ENCODE data around the gene MPP7.

DNA sequence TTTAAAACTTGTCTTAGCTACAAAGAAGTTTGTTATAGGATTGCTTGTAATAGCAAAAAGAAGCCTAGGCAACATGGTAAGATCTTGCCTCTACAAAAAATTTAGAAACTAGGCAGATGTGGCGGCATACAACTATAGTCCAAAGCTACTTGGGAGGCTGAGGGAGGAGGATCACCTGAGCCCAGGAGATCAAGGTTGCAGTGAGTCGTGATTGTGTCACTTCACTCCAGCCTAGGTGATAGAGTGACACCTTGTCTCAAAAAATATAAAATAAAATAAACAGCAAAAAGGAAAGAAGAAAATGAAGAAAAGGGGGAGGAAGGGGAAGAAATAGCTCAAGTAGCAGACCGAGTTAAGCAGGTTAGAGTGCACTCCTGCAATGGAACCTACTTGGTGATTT, 47.0 kb upstream of the MPP7 start:
- TF ChIP-seq, protein P1, sequence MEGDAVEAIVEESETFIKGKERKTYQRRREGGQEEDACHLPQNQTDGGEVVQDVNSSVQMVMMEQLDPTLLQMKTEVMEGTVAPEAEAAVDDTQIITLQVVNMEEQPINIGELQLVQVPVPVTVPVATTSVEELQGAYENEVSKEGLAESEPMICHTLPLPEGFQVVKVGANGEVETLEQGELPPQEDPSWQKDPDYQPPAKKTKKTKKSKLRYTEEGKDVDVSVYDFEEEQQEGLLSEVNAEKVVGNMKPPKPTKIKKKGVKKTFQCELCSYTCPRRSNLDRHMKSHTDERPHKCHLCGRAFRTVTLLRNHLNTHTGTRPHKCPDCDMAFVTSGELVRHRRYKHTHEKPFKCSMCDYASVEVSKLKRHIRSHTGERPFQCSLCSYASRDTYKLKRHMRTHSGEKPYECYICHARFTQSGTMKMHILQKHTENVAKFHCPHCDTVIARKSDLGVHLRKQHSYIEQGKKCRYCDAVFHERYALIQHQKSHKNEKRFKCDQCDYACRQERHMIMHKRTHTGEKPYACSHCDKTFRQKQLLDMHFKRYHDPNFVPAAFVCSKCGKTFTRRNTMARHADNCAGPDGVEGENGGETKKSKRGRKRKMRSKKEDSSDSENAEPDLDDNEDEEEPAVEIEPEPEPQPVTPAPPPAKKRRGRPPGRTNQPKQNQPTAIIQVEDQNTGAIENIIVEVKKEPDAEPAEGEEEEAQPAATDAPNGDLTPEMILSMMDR (IDR thresholded peaks at IDR 0.05), result no peak
- TF ChIP-seq POLR2A (IDR thresholded peaks at IDR 0.05), result no peak

All from testis (tissue), 2 donors.